AG10803 (cell line): ENCODE data around the gene ALX4.

Source experiments
- DNase-seq: peaks from one replicate; pipeline ENCODE4 v3.0.0; 2010; ENCODE audit warnings: low read depth
- H3K4me3 ChIP-seq: 2 replicates; pipeline ENCODE4 v1.5.1; 2011; ENCODE audit warnings: mild to moderate bottlenecking, low read length, control low read depth
- CTCF ChIP-seq: conservative IDR thresholded peaks from 2 replicates; pipeline ENCODE4 v1.5.1; 2011; ENCODE audit warnings: mild to moderate bottlenecking, low read length, control low read depth, inconsistent platforms

ALX4 gene

GRCh38 chr11:44229098-44229497, 80.8 kb downstream of the ALX4 start:
- no peak for TF ChIP-seq CTCF
- no peak overlapping the region for H3K4me3 ChIP-seq
- DNase-seq = peak; percentile 22

GRCh38 chr11:44228379-44228778, 81.6 kb downstream of the ALX4 start:
- H3K4me3 ChIP-seq = no peak overlapping the region
- TF ChIP-seq CTCF = no peak
- no peak for DNase-seq

- DNase-seq = no peak
- TF ChIP-seq CTCF = no peak
- no peak overlapping the region for H3K4me3 ChIP-seq
Observed at GRCh38 chr11:44226945-44227344, 83.0 kb downstream of the ALX4 start.

GRCh38 chr11:44226490-44226889, 83.4 kb downstream of the ALX4 start:
- TF ChIP-seq CTCF = no peak
- H3K4me3 ChIP-seq = no peak overlapping the region
- no peak for DNase-seq

GRCh38 chr11:44224867-44225501, 85.0 kb downstream of the ALX4 start:
- no peak for DNase-seq
- no peak overlapping the region for H3K4me3 ChIP-seq
- no peak for TF ChIP-seq CTCF

GRCh38 chr11:44223238-44223637, 86.7 kb downstream of the ALX4 start:
- TF ChIP-seq CTCF = no peak
- DNase-seq = peak; percentile 76

GRCh38 chr11:44221992-44222391, 87.9 kb downstream of the ALX4 start:
- DNase-seq = peak; percentile 22
- no peak overlapping the region for H3K4me3 ChIP-seq
- TF ChIP-seq CTCF = no peak

More at GRCh38 chr11:44223238-44223637, 86.7 kb downstream of the ALX4 start:
- no peak overlapping the region for H3K4me3 ChIP-seq
